Large intestine (tissue), 12 donors: ENCODE results near the gene ADGRF5. TPM values are rescaled to one million over a fixed set of nuclear protein-coding genes. Genes with fewer than 3 reads are reported as not detected.

Experiments used
- DNase-seq, 2 donors: peaks; one replicate each; pipeline versions ENCODE4 v3.0.0 to v3.0.0-alpha.2; 2013
- H3K27ac ChIP-seq: one replicate; pipeline ENCODE4 v1.5.1; 2013; ENCODE audit warnings: low read length
- H3K27me3 ChIP-seq: 2 replicates; pipeline ENCODE4 v1.6.1; 2013; ENCODE audit warnings: low read length; ENCODE audit not compliant: control insufficient read depth, insufficient read depth
- H3K36me3 ChIP-seq: 2 replicates; pipeline ENCODE4 v1.6.1; 2013; ENCODE audit warnings: low read length; ENCODE audit not compliant: control insufficient read depth, insufficient read depth
- H3K4me1 ChIP-seq: one replicate; pipeline ENCODE4 v1.6.1; 2013; ENCODE audit warnings: low read length; ENCODE audit not compliant: control insufficient read depth, insufficient read depth
- H3K4me3 ChIP-seq: one replicate; pipeline ENCODE4 v1.5.1; 2013; ENCODE audit warnings: low read length
- H3K9me3 ChIP-seq: one replicate; pipeline ENCODE4 v1.6.1; 2013; ENCODE audit warnings: mild to moderate bottlenecking, low read depth, low read length, moderate library complexity; ENCODE audit not compliant: control insufficient read depth
- WGBS: methylation state at CpG from one replicate; pipeline ENCODE4 v1.1.5; 2013; ENCODE audit warnings: low lambda C conversion rate; ENCODE audit not compliant: insufficient coverage; 5-methylcytosine and 5-hydroxymethylcytosine counted together
- long read RNA-seq, 11 donors: transcript quantifications; one replicate each; lab custom pipeline, GENCODE V29; 2026
- polyA plus RNA-seq: library from polyadenylated mRNA; unstranded; fragments of 120-200 nt; gene quantifications from one replicate; pipeline ENCODE4 v1.2.1, GENCODE V29; 2013

Gene ADGRF5
- polyA plus RNA-seq: 8.3 TPM
- long read RNA-seq, donor 1: 0 reads
- long read RNA-seq, donor 2: 0 reads
- long read RNA-seq, donor 3, full-length matches to known transcripts: 1 of 1 reads
- long read RNA-seq, donor 3, partial matches to known transcripts: 0 of 1 reads
- long read RNA-seq, donor 3, other reads (novel, unspliced or antisense): 0 of 1 reads
- long read RNA-seq, donor 4: 0 reads
- long read RNA-seq, donor 5: 0 reads
- long read RNA-seq, donor 6, partial matches to known transcripts: 32 of 32 reads
- long read RNA-seq, donor 6, other reads (novel, unspliced or antisense): 0 of 32 reads
- long read RNA-seq, donor 7: 0 reads
- long read RNA-seq, donor 8: 0 reads
- long read RNA-seq, donor 9: 0 reads
- long read RNA-seq, donor 10: 0 reads
- long read RNA-seq, donor 11: 0 reads

GRCh38 chr6:46921731-46922130, at the start of gene ADGRF5:
TSS of gene ADGRF5 (minus strand) at chr6:46921938. CDS start at chr6:46906762, 15,176 bp downstream.
- H3K9me3 ChIP-seq: no peaks in the 10 kb centered on the region
- no peaks in the 10 kb centered on the region for H3K36me3 ChIP-seq
- no peak for DNase-seq
- H3K4me3 ChIP-seq: no peak within 1 kb of the TSS
- H3K27ac ChIP-seq: no peak within 1 kb of the TSS
- H3K27me3 ChIP-seq: no peaks in the 10 kb centered on the region
- no CpG with 5 or more reads among the region's 13 CpGs for WGBS
- H3K4me1 ChIP-seq: no peaks in the 10 kb centered on the region

GRCh38 chr6:46969206-46969605, 47.5 kb upstream of the ADGRF5 start:
- no peak for DNase-seq
- H3K36me3 ChIP-seq: no peaks in the 10 kb centered on the region
- WGBS: no CpG with 5 or more reads among the region's 1 CpG
- no peak overlapping the region for H3K4me3 ChIP-seq
- H3K27me3 ChIP-seq: no peaks in the 10 kb centered on the region
- H3K9me3 ChIP-seq: no peaks in the 10 kb centered on the region
- H3K27ac ChIP-seq: no peak overlapping the region
- no peaks in the 10 kb centered on the region for H3K4me1 ChIP-seq

GRCh38 chr6:46967826-46968349, 46.1 kb upstream of the ADGRF5 start:
- Histone ChIP-seq H3K27ac (no peak overlapping the region), H3K9me3 (no peaks in the 10 kb centered on the region), H3K4me1 (no peaks in the 10 kb centered on the region), H3K4me3 (no peak overlapping the region), H3K27me3 (no peaks in the 10 kb centered on the region), H3K36me3 (no peaks in the 10 kb centered on the region)
- no peak for DNase-seq

- no peak for DNase-seq
- Histone ChIP-seq H3K27me3 (peaks cover 5% of the 10 kb centered on the region), H3K36me3 (no peaks in the 10 kb centered on the region), H3K9me3 (no peaks in the 10 kb centered on the region), H3K4me1 (no peaks in the 10 kb centered on the region), H3K27ac (no peak overlapping the region), H3K4me3 (no peak overlapping the region)
- 80% methylated on average over 2 of the region's 12 CpGs for WGBS
Measured at GRCh38 chr6:46964716-46965519, 43.2 kb upstream of the ADGRF5 start.

- H3K27ac ChIP-seq: no peak overlapping the region
- no peaks in the 10 kb centered on the region for H3K36me3 ChIP-seq
- no peak for DNase-seq
- no peaks in the 10 kb centered on the region for H3K4me1 ChIP-seq
- no CpG with 5 or more reads among the region's 5 CpGs for WGBS
- peaks cover 5% of the 10 kb centered on the region for H3K27me3 ChIP-seq
- no peaks in the 10 kb centered on the region for H3K9me3 ChIP-seq
- H3K4me3 ChIP-seq: no peak overlapping the region
Measured at GRCh38 chr6:46963626-46964025, 41.9 kb upstream of the ADGRF5 start.

- Histone ChIP-seq H3K4me3 (no peak overlapping the region), H3K27ac (no peak overlapping the region), H3K4me1 (no peaks in the 10 kb centered on the region), H3K9me3 (no peaks in the 10 kb centered on the region), H3K36me3 (no peaks in the 10 kb centered on the region), H3K27me3 (peaks cover 5% of the 10 kb centered on the region)
- DNase-seq: no peak
Measured at GRCh38 chr6:46963039-46963438, 41.3 kb upstream of the ADGRF5 start.

GRCh38 chr6:46961711-46962110, 40.0 kb upstream of the ADGRF5 start:
- H3K9me3 ChIP-seq: no peaks in the 10 kb centered on the region
- H3K27ac ChIP-seq: no peak overlapping the region
- H3K4me1 ChIP-seq: no peaks in the 10 kb centered on the region
- no peak overlapping the region for H3K4me3 ChIP-seq
- peaks cover 5% of the 10 kb centered on the region for H3K27me3 ChIP-seq
- no peaks in the 10 kb centered on the region for H3K36me3 ChIP-seq
- no peak for DNase-seq
- WGBS: 100% methylated on average over 1 of the region's 5 CpGs

- DNase-seq: no peak
- peaks cover 5% of the 10 kb centered on the region for H3K27me3 ChIP-seq
Measured at GRCh38 chr6:46961232-46961631, 39.5 kb upstream of the ADGRF5 start.

GRCh38 chr6:46959419-46959818, 37.7 kb upstream of the ADGRF5 start:
- no peak overlapping the region for H3K27ac ChIP-seq
- H3K4me1 ChIP-seq: no peaks in the 10 kb centered on the region
- DNase-seq: no peak
- no peaks in the 10 kb centered on the region for H3K9me3 ChIP-seq
- H3K4me3 ChIP-seq: no peak overlapping the region
- no peaks in the 10 kb centered on the region for H3K36me3 ChIP-seq
- H3K27me3 ChIP-seq: peaks cover 5% of the 10 kb centered on the region

More at GRCh38 chr6:46961232-46961631, 39.5 kb upstream of the ADGRF5 start:
- no peaks in the 10 kb centered on the region for H3K4me1 ChIP-seq
- no peak overlapping the region for H3K27ac ChIP-seq
- H3K36me3 ChIP-seq: no peaks in the 10 kb centered on the region
- no peaks in the 10 kb centered on the region for H3K9me3 ChIP-seq
- no peak overlapping the region for H3K4me3 ChIP-seq

GRCh38 chr6:46956409-46956808, 34.7 kb upstream of the ADGRF5 start:
- Histone ChIP-seq H3K36me3 (no peaks in the 10 kb centered on the region), H3K4me3 (no peak overlapping the region), H3K4me1 (no peaks in the 10 kb centered on the region), H3K27me3 (peaks cover 3% of the 10 kb centered on the region), H3K9me3 (no peaks in the 10 kb centered on the region), H3K27ac (no peak overlapping the region)
- DNase-seq: no peak
- WGBS: 100% methylated on average over 1 of the region's 6 CpGs
